ENCODE results near the gene TRPV4.
"Not testable (repeated sequence)": the region's sequence is repeated elsewhere in the genome, so short reads cannot be mapped to it uniquely, and the experiment has no call there.

TRPV4 gene

GRCh38 chr12:109833307-109834189 is at the start of gene TRPV4:
TSS of gene TRPV4 (minus strand) at chr12:109833398. CDS start at chr12:109814796, 18,602 bp downstream.
- DNase-seq (ENCODE audit: low read depth), result no peak

- DNase-seq (ENCODE audit: low read depth), result no peak
These were observed 48.6 kb upstream of the TRPV4 start for GRCh38 chr12:109881752-109882151.

GRCh38 chr12:109880938-109881337 is 47.7 kb upstream of the TRPV4 start:
- no peak for DNase-seq (ENCODE audit: low read depth)

- DNase-seq (ENCODE audit: low read depth), result no peak
These were observed 47.1 kb upstream of the TRPV4 start, which contains the start of gene GLTP for GRCh38 chr12:109880043-109880931. TSS of gene GLTP (minus strand) at chr12:109880541. CDS start at chr12:109880374, 167 bp downstream.

GRCh38 chr12:109879351-109880042 is 46.3 kb upstream of the TRPV4 start:
- DNase-seq (ENCODE audit: low read depth), result no peak

GRCh38 chr12:109878749-109879148 is 45.6 kb upstream of the TRPV4 start:
- DNase-seq (ENCODE audit: low read depth), result no peak

- DNase-seq (ENCODE audit: low read depth), result no peak
These were observed 45.0 kb upstream of the TRPV4 start for GRCh38 chr12:109878247-109878625.

- DNase-seq (ENCODE audit: low read depth), result no peak
These were observed 44.5 kb upstream of the TRPV4 start for GRCh38 chr12:109877504-109878246.

- no peak for DNase-seq (ENCODE audit: low read depth)
These were observed 43.2 kb upstream of the TRPV4 start for GRCh38 chr12:109876406-109876805.

GRCh38 chr12:109875572-109876131 is 42.5 kb upstream of the TRPV4 start:
- DNase-seq (ENCODE audit: low read depth), result no peak

- no peak for DNase-seq (ENCODE audit: low read depth)
These were observed 40.5 kb upstream of the TRPV4 start for GRCh38 chr12:109873653-109874052.

- no peak for DNase-seq (ENCODE audit: low read depth)
These were observed 38.6 kb upstream of the TRPV4 start for GRCh38 chr12:109871668-109872314.

GRCh38 chr12:109870648-109871047 is 37.5 kb upstream of the TRPV4 start:
- no peak for DNase-seq (ENCODE audit: low read depth)

GRCh38 chr12:109868182-109869051 is 35.2 kb upstream of the TRPV4 start:
- no peak for DNase-seq (ENCODE audit: low read depth)

- no peak for DNase-seq (ENCODE audit: low read depth)
These were observed 31.7 kb upstream of the TRPV4 start for GRCh38 chr12:109864916-109865315.

- no peak for DNase-seq (ENCODE audit: low read depth)
These were observed 30.9 kb upstream of the TRPV4 start for GRCh38 chr12:109863847-109864712.

- not testable (repeated sequence) for DNase-seq (ENCODE audit: low read depth)
These were observed 29.3 kb upstream of the TRPV4 start for GRCh38 chr12:109862491-109862890.

GRCh38 chr12:109861689-109862314 is 28.6 kb upstream of the TRPV4 start:
- DNase-seq (ENCODE audit: low read depth), result no peak
